ENCODE results near the gene HVCN1.
A peak's percentile ranks its signal among the peaks of the same experiment; 100 is the strongest.
"Not testable (repeated sequence)": the region's sequence is repeated elsewhere in the genome, so short reads cannot be mapped to it uniquely, and the experiment has no call there.

Gene HVCN1

DNA sequence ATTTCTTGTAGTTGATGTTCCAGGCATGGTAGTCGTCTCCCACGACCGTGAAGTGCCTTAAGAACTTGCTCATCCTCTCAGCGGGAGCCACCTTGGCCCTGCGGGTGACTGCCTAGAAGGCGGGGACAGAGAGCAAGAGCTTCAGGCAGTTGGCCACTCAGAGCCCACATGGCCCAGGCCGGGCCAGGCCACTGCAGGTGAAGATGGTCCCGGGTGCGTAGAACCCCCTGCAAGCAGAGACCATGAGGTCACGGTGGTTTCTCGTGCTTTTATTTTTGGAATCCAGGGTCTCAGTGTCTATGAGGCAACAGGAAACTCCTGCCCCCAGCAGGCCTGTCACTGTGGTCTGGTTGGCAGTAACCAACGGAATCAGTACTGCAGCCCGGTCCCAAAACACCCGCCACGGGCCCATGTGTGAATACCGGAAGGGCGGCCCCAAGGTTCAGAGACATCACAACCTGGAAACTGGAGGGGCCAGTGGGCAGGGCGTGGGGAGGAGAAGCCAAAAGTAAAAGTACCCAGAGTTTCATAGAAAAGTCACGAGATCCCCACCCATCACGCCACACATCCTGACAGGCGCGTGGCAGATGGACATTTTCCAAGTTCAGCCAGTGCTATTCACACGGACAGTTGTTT, 27.5 kb downstream of the HVCN1 start:
- peak; percentile 58 to 86 for DNase-seq

DNA sequence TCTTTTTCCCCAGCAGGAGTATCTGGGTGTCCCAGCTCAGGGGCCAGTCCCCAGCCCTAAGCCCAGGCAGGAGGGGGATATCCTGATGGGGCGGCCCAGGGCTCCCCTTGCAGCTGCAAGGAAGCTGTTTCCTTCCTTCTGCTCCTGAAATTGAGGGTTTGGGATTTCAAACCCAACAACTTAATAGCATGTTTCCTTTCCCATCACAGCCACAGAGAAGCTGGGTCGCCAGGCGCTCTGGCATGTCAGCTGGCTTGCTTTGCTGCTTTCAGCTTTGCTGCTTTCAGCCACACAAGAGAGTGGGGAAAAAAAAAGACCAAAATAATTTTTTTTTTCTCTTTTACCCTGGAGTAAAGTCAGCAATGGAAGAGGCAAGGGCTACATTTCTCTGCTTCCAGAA, 30.0 kb downstream of the HVCN1 start:
- DNase-seq, result no peak

DNA sequence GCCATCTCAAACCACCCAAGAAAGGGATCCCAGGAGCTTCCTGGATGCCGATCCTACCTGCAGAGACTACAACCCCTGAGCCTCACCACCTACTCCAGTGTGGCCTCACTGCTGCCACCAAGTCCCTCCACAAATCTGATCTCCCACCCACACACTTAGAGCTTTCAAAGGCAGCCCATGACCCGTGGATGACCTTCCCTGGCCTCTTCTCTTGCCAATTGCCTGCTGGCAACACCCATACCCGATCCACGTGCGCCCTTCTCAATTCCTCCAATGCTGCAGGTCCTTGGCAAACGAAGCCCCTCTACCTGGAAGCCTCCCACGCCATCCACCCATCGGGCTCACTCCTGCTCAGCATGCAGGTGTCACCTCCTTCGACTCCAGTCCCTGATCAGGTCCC, 30.7 kb downstream of the HVCN1 start:
- no peak for DNase-seq

DNA sequence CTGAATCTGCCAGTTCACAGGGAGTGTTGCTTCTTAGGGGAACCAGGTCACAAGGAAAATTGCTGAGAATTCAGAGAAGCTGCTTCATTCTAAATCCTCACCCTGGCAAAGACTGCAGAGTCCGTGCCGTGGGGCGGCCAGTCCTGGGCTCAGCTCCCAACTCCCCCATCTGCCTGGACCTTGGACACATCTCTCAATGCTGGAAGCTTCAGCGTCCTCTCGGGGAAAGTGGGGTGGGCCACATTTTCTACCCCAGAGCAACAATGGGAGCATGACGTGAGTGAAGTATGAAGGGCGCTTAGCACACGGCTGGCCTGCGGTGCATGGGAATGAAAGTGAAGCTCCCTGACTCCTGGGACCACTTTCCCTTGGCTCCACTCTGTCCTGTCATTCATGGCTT, 31.2 kb downstream of the HVCN1 start:
- no peak for DNase-seq

DNA sequence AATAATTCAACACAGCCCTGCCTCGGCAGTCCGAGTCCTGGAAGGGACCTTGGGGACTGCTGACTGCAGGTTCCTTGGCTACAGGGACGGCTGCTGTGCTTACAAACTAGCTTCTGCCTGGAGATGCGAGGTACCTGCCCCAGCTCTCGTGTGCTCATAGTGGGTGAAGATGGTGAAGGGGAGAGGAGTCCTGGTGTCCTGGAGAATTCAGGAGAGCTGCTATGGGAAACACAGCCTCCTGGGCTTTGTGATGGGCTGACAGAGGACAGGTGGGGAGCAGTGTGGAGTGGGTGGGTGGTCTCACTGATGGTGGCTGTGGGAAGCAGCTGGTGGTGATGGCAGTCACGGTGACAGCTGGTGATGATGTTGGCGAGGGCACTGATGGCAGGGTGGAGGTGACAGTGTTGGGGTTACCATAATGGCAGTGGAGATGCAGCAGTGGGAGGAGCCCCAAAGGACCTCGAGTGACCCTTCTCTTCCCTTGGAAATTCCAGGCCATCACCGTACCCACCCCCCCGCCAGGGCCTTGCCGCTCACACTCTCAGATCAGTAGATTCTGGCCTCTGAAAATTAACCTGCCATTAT, 32.8 kb downstream of the HVCN1 start:
- DNase-seq, result no peak

DNA sequence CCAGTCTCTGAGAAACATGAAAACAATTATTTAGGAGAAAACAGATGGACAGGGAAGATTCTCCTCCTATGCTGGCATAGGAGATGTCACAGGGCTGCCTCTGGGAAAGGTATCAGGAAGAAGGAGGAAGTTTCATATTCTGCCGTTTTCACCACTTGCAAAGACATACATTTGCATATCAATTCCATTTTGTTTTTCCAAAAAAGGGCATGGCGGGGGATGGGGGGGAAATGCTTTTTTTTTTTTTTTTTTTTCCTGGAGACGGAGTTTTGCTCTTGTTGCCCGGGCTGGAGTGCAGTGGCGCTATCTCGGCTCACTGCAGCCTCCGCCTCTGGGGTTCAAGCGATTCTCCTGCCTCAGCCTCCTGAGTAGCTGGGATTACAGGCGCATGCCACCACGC, 34.7 kb downstream of the HVCN1 start:
- DNase-seq, result not testable (repeated sequence)

DNA sequence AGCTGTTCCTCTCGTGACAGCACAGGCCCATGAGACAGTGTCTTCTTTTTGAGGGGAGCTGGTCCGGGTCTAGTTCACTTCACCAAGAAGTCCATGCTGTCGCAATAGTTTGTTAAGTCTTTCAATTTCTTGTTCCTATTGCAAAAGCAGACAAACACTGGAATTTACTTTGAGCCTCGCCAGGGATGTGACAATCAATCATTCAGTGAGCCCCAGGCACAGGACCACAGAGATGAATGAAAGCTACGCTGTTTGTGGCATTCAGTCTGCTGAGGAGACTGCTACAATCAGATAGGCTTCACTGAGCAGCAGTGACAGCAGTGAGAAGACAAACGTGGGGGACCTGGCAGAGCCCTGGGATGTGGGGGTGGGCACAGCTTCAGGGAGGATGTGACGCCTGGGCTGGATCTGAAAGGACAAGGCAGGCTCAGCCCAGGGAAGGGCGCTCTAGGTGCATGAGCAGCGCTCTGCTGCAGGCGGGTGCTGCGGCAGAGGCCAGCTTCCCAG, 39.5 kb downstream of the HVCN1 start:
- DNase-seq, result peak; percentile 59 to 80

DNA sequence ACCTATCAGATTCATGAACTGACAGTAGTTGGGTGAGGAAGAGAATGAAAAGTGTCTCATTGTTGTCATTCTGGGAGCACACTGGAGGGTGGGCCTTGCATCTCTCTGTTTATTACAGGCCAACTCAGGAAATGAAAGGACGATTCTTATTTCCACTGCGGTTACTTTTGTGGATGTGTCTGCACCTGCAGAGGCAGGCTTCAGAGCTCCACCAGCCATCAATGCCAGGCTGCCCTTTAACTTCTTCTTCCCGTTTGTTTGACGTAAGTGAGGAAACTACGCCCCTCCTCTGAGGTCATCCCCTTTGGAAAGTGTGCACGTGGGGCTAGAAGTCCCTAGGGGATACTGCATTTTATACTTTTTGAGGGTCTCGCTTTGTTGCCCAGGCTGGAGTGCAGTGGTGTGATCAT, 41.3 kb downstream of the HVCN1 start:
- peak in 1 of 2 donors; percentile 51 for DNase-seq

DNA sequence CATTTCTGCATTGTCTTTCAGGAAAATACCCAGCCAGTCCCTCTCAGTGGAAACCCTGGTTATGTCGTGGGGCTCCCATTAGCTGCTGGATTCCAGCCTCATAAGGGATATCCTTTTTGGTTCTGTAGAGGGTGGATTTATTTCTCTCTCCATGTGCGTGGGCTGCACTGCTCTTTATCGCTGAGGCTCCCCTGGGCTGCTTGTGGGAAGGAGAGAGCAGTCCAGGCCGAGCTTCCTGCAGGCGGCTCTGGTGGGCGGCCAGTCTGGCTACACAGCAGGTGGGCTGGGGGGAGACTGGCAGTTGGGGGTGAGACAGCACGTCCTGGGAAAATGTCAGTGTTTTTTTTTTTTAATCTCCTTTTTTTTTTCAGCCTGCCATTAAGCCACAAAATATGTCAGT, 47.4 kb downstream of the HVCN1 start:
- peak in 1 of 2 donors; percentile 48 for DNase-seq

DNA sequence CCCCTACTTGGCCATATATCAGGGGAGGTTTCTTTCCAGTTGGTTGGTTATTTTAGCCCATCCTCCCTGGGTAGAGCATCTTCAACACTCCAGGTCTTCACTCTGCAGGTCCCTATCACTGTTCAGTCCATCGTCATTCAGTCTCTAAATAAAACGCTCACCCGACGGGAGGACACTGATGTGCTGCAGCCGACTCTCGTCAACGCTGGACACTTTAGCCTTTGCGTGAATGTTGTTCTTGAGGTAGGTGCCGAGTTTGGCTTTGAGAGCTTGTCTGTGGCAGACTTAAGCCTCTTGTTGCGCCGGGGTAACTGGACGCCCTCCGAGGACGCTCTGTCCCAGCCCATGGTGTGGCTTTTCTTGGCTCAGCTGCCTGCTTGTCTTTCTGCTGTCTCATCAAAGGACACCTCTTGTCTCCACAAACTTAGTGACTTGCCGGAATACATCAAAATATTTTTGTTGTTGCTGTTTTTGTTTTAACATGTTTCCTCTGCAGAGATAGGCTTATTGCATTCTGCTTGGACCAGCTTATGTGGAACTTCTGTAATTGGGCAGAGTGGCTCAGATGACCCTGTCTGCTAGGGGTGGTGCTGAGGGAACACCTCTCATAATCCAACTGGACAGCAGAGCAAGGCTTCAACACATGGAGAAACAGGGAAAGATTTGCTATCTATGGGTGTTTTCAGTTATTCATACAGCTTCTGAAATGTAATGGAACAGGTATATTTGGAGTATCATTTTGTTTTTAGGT, 48.5 kb downstream of the HVCN1 start:
- DNase-seq, result no peak

DNA sequence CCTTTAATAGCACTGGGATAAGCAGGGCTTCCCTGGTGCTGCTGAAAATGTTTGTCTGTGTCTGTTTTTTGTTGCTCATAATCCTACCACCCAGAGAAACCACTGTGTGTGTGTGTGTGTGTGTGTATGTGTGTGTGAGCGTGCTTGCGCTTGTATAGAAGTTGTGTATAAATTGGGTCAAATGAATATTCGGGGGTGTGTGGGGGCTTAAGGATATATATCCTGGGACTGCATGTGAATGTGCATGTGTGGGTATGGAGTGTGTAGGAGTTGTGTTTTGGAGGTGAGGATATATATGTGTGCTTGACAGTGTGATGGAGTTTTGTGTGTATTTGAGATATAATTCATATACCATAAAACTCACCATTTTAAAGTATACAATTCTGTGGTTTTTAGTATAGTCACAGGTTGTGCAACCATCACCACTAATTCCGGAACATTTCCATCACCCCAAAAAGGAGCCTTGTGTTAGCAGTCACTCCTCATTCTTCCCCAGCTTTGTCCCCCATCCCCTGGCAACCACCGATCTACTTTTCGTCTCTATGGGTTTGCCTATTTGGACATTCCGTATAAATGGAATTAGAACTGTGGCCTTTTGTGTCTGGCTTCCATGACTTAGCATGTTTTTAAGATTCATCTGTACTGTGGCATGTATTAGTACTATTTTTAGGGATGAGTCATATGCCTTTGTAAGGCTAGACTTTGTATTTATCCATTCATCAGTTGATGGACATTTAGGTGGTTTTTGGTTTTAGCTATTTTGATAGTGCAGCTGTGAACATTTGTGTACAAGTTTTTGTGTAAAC, 49.4 kb downstream of the HVCN1 start:
- peak; percentile 30 to 57 for DNase-seq

DNA sequence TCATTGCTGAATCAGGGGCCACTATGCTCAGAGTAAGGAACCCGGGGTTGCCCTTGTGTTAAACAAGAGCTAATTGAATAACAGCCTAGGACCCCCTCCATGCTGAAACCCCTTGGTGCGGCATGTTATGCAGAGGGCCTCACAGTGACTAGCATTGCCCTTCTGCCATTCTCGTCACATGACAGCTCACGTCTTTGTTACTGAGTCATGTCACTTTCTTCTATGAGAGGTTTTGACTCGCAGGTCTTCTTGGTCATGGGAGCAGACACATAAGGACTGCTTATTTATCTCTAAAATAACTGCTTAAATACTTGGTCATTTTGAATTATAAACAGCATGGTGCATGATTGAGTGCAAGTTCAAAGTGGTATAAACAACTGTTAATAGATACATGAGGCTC, 50.1 kb downstream of the HVCN1 start:
- DNase-seq, result no peak

DNA sequence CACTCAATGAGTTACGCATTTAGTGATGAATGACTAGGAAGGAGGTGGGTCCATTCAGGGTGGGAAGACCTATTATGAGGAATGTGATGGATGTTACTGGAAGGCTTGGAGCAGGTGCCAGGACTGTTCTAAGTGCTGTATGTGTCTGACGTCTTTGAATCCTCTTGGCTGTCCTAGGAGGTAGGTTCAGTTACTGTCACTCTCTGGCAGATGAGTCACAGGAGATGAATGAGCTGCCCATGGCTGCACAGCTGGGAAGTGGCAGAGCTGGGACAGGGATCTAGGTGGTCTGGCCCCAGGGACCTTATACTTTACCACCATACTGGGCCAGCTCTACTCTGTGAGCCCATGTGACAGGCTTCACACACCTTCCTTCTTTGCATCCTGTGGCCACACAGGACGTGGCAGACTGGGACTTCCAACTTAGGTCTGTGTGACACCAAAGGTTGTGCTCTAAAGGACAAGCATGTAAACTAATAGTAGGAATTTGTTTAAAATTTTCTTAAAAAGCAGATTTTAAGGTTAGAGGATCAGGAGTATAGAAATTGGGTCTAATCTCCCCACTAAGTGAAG, 51.0 kb downstream of the HVCN1 start:
- no peak for DNase-seq

DNA sequence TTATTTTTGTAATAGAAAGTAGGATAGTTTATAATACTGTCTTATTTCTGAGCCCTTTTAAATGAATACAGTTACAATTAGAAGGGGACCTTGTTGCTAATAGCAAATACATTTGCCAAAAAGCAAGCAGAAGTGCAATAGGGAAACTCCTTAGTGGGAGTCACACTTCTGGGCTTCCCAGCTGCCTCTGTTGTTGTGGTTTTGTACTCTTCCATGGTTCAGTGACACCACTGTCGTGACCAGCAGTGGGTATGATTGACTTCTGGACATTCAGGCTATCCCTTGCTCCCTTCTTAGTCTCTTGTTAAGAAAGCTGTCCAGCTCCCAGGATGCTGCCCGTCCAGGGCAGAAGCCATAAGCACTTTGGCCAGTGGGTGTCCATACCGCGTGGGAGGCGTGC, 52.4 kb downstream of the HVCN1 start:
- DNase-seq, result peak; percentile 81 to 88

DNA sequence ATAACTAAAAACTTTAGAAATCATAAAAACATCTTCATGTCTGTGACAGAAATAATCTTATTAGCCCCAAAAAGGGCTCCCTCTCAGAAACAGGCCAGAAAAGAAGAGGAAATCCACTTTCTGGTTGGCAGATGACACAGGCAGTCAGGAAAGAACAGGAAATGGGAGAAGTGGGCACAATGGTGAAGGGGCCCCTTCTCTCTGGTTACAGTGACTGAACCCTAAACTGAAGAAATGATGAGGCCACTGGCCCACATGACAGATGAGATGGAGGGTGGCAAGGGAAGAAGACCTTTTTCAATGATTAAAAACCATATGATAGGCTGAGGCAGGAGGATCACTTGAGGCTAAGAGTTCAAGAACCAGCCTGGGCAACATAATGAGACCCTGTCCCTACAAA, 53.9 kb downstream of the HVCN1 start:
- no peak for DNase-seq

DNA sequence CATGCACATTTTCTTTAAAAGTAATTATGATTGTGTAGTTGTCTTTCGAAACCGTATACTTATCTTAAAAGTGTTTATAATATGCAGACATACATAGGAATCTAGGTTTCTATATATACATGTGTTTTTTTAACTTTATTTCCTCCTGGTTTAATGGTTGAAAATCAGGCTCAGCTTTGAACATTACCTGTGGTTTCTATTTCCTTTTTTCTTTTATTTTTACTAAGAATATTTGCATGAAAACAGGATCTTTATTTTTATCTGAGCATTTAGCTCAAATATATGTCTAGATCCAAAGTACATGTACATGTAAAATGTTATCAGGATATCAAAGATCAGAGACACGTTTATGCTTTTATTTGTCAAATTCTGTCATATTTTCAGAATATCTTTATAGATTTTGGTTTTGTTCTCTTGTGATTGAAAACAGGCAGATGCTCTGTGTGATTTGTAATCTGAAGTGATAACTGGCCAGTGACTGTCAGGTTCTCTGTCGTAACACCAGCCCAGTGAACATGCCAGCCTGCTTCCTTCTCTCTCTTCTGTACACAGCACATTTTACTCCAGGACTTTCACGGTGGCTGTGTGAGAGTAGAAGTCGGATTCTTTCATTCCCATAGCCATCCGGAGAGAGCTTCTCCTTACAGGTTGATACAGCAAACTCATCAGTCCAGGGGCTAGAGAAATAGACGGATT, 61.3 kb downstream of the HVCN1 start:
- DNase-seq, result no peak

DNA sequence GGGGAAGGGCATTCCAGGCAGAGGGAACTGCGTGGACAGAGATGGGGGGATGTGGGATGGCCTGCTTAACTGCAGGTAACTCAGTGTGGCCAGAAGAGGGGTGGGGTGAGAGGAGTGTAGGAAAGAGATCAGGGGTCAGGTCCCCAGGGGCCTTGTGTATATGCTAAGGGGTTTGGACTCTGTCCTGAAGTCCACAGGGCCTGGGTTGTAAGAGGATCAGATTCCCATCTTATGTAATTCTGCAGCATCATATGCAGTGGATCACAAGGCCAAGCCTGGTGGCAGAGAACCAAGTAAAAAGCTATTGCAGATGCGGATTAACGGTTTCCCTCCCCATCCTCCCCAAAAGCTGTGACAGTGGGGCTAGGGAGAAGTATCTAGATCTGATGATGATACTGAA, 66.3 kb downstream of the HVCN1 start:
- DNase-seq, result no peak

DNA sequence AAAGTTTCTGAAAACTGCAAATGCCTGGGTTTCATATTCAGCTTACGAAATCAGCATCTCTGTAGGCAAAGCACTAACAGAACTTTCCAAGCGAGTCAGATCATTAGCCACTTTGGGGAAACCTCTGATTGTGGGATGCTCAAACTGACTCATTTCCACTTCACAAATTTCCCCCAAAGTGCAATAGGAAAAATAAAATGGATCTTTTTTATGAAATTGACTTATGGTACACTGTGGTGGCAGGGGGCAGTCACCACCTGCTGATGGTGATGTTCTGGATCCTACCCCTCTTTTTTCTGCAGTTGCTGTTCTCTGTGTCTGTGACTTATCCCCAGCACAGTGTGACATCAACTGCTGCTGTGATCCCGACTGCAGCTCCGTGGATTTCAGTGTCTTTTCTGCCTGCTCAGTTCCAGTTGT, 69.4 kb downstream of the HVCN1 start:
- peak; percentile 70 to 89 for DNase-seq

DNA sequence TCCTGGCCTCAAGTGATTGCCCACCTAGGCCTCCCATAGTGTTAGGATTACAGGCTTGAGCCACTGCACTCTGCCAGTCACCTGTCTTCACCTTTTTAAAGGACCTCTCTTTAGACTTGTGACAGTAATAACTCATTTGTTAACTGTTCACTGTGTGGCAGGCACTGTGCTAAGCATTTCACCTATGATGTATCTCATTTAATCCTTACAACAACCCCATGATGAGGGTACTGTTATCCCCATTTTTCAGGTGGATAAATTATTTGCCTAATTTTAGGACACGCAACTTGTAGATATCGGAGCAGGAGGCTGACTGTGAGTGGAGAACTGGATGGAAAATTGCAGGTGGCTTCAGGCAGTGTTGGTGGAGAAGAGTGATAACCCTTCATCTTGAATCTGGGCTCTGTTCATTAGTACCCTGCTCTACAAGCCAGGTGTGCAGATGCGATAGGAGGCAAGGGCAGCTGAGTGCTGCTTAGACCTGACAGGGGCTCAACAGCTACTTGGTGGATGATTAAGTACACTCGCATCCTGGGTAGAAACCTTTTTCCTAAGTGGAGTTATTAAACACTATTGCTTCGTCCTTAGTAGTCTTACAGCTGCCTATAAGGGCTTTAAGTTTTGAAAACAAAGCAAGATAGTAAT, 72.3 kb downstream of the HVCN1 start:
- no peak for DNase-seq

DNA sequence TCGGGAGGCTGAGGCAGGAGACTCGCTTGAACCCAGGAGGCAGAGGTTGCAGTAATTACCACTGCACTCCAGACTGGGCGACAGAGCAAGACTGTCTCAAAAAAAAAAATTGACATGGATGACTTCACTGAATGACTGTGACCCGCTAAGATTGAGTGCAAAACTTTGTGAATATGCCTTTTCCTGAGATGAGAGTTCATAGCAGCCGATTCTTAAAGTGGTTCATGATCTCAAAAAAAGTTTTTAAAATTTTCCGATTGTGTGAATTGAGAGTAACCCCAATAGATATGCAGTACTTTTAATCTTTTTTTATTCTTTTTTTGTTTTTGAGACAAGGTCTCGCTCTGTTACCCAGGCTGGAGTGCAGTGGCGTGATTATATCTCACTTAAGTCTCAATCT, 73.7 kb downstream of the HVCN1 start:
- no peak for DNase-seq

DNA sequence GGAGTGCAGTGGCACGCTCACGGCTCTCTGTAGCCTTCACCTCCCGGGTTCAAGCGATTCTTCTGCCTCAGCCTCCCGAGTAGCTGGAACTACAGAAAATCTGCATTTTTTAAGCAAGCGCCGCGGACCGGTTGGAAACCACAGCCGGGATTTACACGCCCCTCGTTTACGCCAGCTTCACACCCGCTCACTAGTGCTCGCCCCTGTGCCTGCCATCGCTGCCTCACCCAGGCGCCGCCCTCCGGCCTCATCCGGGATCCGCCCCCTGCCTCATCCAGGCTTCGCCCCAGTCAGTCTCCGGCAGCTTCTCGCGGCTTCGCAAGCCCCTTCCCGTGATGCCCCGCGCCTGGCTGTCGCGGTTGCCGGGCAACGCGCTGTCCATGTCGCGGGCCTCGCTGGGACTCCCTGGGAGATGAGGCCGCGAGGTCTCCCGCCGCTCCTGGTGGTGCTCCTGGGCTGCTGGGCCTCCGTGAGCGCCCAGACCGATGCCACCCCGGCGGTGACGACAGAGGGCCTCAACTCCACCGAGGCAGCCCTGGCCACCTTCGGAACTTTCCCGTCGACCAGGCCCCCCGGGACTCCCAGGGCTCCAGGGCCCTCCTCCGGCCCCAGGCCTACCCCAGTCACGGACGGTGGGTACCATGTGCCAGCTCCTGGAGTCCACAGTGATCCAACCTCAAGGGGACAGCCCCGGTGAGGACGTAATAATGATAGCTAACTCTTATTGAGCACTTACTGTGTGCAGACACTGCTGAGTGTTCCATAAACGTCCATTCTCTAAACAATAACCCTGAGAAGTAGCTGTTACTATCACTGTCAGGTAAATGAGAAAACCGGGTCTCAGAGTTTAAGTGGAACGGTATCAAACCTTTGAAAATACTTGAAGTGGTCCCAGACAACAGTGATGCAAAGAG, 74.9 kb downstream of the HVCN1 start, which contains the start of gene TCTN1:
TSS of gene TCTN1 (plus strand) at position 359 of the 914 bp plus-strand sequence. CDS start at position 413, 54 bp downstream.
- peak; percentile 94 for DNase-seq

All from inflammatory macrophage treated with lipopolysaccharide for 1 hour (primary cell).